ENCODE measurements around the gene DUSP16.

DNA sequence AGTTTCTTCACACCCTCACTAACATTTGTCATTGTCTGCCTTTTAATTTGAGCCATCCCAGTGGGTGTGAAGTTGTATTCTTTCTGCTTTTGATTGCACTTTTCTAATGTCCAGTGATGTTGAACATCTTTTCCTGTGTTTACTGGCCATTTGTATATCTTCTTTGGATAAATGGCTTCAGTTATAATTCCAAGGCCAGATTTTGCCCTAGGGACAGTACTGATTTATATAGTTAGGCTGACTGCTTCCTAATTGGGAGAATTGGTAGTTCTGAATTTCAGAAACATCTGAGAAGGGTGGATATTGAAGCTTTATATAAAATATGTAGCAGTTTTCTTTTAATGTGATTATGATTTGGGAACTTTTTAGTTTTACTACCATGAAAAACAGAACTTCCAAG lies 108.3 kb downstream of the DUSP16 start:
- TF ChIP-seq, protein P1, sequence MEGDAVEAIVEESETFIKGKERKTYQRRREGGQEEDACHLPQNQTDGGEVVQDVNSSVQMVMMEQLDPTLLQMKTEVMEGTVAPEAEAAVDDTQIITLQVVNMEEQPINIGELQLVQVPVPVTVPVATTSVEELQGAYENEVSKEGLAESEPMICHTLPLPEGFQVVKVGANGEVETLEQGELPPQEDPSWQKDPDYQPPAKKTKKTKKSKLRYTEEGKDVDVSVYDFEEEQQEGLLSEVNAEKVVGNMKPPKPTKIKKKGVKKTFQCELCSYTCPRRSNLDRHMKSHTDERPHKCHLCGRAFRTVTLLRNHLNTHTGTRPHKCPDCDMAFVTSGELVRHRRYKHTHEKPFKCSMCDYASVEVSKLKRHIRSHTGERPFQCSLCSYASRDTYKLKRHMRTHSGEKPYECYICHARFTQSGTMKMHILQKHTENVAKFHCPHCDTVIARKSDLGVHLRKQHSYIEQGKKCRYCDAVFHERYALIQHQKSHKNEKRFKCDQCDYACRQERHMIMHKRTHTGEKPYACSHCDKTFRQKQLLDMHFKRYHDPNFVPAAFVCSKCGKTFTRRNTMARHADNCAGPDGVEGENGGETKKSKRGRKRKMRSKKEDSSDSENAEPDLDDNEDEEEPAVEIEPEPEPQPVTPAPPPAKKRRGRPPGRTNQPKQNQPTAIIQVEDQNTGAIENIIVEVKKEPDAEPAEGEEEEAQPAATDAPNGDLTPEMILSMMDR (conservative IDR thresholded peaks at IDR 0.05; ENCODE audit: low read depth, low read length), result no peak
- no peak for TF ChIP-seq EZH2 (IDR thresholded peaks at IDR 0.05; ENCODE audit: borderline replicate concordance, low read depth, low read length, poor library complexity, severe bottlenecking)
